Measurements from ENCODE around the gene THY1.
"Not testable (repeated sequence)": the region's sequence is repeated elsewhere in the genome, so short reads cannot be mapped to it uniquely, and the experiment has no call there.

The THY1 gene

GRCh38 chr11:119397740-119398139 lies 25.2 kb downstream of the THY1 start:
- Mint-ChIP-seq H3K4me1 (no peaks in the 10 kb centered on the region), H3K27me3 (peaks cover 26% of the 10 kb centered on the region), H3K27ac (no peak overlapping the region), H3K9me3 (peaks cover 34% of the 10 kb centered on the region), H3K4me3 (no peak overlapping the region), H3K36me3 (ENCODE audit: low read depth) (peaks cover 4% of the 10 kb centered on the region)
- no peak for DNase-seq
- no peak for ATAC-seq

- no peak for DNase-seq
- Mint-ChIP-seq H3K4me1 (no peaks in the 10 kb centered on the region), H3K27ac (no peak overlapping the region), H3K27me3 (peaks cover 26% of the 10 kb centered on the region), H3K4me3 (no peak overlapping the region), H3K9me3 (peaks cover 34% of the 10 kb centered on the region), H3K36me3 (ENCODE audit: low read depth) (peaks cover 4% of the 10 kb centered on the region)
- ATAC-seq, result no peak
These were observed 26.1 kb downstream of the THY1 start for GRCh38 chr11:119396835-119397234.

GRCh38 chr11:119391275-119391674 lies 31.7 kb downstream of the THY1 start:
- H3K4me1 Mint-ChIP-seq, result no peaks in the 10 kb centered on the region
- peaks cover 14% of the 10 kb centered on the region for H3K27me3 Mint-ChIP-seq
- ATAC-seq (no peak), DNase-seq (no peak)
- no peak overlapping the region for H3K4me3 Mint-ChIP-seq
- no peaks in the 10 kb centered on the region for H3K9me3 Mint-ChIP-seq
- H3K27ac Mint-ChIP-seq, result no peak overlapping the region
- no peaks in the 10 kb centered on the region for H3K36me3 Mint-ChIP-seq (ENCODE audit: low read depth)

DNA sequence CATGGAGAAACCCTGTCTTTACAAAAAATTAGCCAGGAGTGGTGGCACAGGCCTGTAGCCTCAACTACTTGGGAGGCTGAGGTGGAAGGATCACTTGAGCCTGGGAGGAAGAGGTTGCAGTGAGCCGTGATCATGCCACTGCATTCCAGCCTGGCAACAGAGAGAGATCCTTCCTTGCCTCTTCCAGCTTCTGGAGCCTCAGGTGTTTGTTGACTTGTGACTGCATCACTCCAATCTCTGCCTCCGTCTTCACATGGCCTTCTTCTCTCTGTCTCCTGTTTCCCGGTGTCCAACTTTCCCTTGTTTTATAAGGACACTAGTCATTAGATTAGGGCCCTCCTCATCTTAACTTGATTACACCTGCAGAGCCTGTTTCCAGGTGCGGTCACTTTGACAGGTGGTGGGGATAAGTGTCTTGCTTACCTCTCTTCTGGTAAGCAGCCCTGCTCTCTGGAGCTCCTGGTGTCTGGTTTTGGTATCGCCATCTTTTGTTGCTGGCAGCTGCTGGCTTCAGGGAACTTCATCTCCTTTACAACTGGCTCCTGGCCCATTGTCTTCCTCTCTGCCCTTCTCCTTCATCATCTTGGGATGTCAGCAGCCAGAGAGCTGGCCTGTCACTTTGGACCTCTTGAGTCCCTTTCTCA lies 33.2 kb downstream of the THY1 start:
- Mint-ChIP-seq H3K27me3 (peaks cover 9% of the 10 kb centered on the region), H3K27ac (no peak overlapping the region), H3K9me3 (no peaks in the 10 kb centered on the region), H3K4me3 (no peak overlapping the region), H3K36me3 (ENCODE audit: low read depth) (no peaks in the 10 kb centered on the region), H3K4me1 (no peaks in the 10 kb centered on the region)
- ATAC-seq (no peak), DNase-seq (no peak)

GRCh38 chr11:119388103-119388502 lies 34.9 kb downstream of the THY1 start:
- Mint-ChIP-seq H3K4me1 (no peaks in the 10 kb centered on the region), H3K4me3 (no peak overlapping the region), H3K36me3 (ENCODE audit: low read depth) (no peaks in the 10 kb centered on the region), H3K9me3 (no peaks in the 10 kb centered on the region), H3K27me3 (peaks cover 7% of the 10 kb centered on the region), H3K27ac (no peak overlapping the region)
- ATAC-seq, result no peak
- no peak for DNase-seq

DNA sequence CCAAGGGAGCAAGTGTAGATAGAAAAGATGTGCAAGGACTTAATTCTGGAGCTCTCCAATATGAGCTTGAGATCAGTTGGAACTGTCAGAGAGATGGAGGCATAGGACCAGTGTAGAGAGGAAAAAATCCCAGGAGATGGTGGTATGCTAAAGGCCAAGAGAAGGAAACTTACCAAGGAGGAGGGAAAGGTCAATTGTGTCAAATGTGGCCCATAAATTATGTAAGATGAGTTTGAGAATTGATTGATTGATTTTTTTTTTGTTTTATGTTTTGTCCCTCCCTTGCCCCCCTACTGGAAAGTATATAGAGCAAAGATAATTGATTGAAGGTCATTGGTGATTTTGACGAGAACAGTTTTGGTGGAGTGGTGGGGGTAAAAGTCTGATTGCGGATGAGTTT lies 38.6 kb downstream of the THY1 start:
- ATAC-seq, result no peak
- no peaks in the 10 kb centered on the region for H3K4me1 Mint-ChIP-seq
- DNase-seq, result no peak
- H3K9me3 Mint-ChIP-seq, result no peaks in the 10 kb centered on the region
- peaks cover 2% of the 10 kb centered on the region for H3K27me3 Mint-ChIP-seq
- H3K27ac Mint-ChIP-seq, result no peak overlapping the region
- H3K4me3 Mint-ChIP-seq, result no peak overlapping the region
- H3K36me3 Mint-ChIP-seq (ENCODE audit: low read depth), result no peaks in the 10 kb centered on the region

GRCh38 chr11:119382513-119382912 lies 40.5 kb downstream of the THY1 start:
- not testable (repeated sequence) for ATAC-seq; H3K9me3 Mint-ChIP-seq; H3K27ac Mint-ChIP-seq; H3K4me3 Mint-ChIP-seq; H3K36me3 Mint-ChIP-seq (ENCODE audit: low read depth); H3K4me1 Mint-ChIP-seq; H3K27me3 Mint-ChIP-seq; DNase-seq

- no peak overlapping the region for H3K27ac Mint-ChIP-seq
- peaks cover 2% of the 10 kb centered on the region for H3K27me3 Mint-ChIP-seq
- H3K4me1 Mint-ChIP-seq, result no peaks in the 10 kb centered on the region
- no peaks in the 10 kb centered on the region for H3K9me3 Mint-ChIP-seq
- no peak for ATAC-seq
- no peak overlapping the region for H3K4me3 Mint-ChIP-seq
- no peak for DNase-seq
- no peaks in the 10 kb centered on the region for H3K36me3 Mint-ChIP-seq (ENCODE audit: low read depth)
These were observed 40.9 kb downstream of the THY1 start for GRCh38 chr11:119382101-119382500.

DNA sequence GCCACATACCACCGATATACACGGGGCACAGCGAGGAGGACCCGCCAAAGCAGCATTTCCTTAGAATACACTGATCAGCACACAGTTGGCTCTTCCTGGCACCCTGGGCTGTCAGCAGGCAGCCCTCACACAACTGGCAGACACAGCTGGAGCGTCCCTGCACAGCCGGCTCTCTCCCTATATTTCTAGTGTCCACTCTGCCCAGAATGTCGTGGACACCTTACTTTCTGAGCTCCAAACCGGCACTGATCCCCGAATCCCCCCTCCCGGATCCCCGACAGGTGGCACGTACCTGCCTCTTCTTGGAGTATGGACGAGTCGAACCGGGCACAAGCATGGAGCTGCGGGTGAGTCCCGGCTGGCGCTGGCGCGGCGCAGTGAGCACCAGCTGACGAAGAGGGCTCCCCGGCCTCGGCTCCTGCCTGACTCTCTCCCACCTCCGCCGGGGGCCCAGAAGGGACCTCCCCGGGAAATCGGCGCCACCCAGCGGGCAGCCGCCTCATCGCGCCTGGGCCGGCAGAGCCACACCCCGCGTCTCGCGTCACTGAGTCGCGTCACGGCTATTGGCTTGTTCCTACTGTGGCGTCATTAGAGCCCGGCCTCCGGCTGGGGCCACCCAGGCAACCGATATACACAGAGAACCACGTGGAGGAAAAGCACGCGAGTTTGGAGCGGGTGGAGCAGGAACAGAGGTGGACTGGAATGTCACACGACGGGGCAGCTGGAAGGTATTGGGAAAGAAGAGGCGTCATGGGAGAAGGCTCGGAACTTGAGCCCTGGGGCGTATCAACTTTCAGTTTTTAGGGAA lies 41.6 kb downstream of the THY1 start, which contains the start of gene USP2:
USP2 (minus strand) TSS at position 510 of the 808 bp plus-strand sequence. CDS start 8,210 bp downstream, outside the sequence.
- no peaks in the 10 kb centered on the region for H3K4me1 Mint-ChIP-seq
- no peaks in the 10 kb centered on the region for H3K36me3 Mint-ChIP-seq (ENCODE audit: low read depth)
- peak; percentile 98 for ATAC-seq
- no peak within 1 kb of the TSS for H3K4me3 Mint-ChIP-seq
- DNase-seq, result peak; percentile 99
- peaks cover 2% of the 10 kb centered on the region for H3K27me3 Mint-ChIP-seq
- H3K27ac Mint-ChIP-seq, result no peak within 1 kb of the TSS
- H3K9me3 Mint-ChIP-seq, result no peaks in the 10 kb centered on the region

DNA sequence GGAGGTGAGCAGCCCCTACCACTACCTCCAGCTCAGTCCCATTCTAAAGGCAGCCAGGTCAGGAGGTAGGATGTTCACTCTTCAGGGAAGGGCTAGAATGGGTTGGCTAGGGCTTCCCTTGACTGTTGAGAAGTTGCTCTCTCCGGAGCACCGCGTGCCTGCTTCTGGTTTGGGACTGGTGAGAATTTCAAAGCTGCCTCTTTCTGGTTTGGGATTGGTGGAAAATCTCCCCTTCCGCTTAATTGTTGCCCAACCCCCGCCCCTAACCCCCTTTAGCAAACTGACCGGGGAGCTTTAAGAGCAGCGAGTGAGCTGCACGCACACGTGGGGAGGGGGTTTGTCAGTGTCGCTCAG lies 42.2 kb downstream of the THY1 start:
- no peak for ATAC-seq
- Mint-ChIP-seq H3K27me3 (peaks cover 3% of the 10 kb centered on the region), H3K9me3 (no peaks in the 10 kb centered on the region), H3K27ac (no peak overlapping the region), H3K36me3 (ENCODE audit: low read depth) (no peaks in the 10 kb centered on the region), H3K4me3 (no peak overlapping the region), H3K4me1 (no peaks in the 10 kb centered on the region)
- no peak for DNase-seq

DNA sequence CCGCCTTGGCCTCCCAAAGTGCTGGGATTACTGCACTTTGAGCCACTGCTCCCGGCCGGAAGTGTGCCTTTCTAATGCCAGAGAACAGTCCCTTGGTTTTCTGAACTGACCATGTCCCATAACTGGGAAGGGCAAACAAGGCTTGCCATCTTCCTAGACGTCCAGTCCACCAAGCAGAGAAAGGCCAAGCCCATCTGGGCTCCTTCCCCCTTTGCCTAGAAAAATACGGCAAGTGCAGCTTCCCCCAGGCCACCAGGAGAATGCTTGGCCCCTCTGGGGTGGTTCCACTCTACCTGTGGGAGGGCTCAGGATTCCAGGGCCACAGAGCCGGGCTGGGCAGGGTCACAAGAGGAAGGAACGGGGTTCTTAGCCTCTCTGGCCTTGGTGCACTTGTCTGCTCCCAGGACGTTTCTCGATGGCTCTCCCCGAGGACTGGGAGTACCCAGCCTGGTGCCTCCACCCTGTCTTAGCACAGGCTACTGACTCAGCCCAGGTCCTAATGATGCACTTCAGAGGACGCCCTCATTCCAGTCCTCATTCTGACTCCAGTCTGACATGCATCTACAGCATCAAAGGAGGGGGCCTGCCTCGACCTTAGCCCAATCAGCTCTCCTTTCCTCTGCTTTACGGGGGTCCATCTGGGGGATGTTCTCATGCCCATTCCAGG lies 42.7 kb downstream of the THY1 start:
- H3K9me3 Mint-ChIP-seq, result no peaks in the 10 kb centered on the region
- DNase-seq, result no peak
- ATAC-seq, result no peak
- no peak overlapping the region for H3K4me3 Mint-ChIP-seq
- H3K36me3 Mint-ChIP-seq (ENCODE audit: low read depth), result no peaks in the 10 kb centered on the region
- no peak overlapping the region for H3K27ac Mint-ChIP-seq
- H3K4me1 Mint-ChIP-seq, result no peaks in the 10 kb centered on the region
- H3K27me3 Mint-ChIP-seq, result peaks cover 3% of the 10 kb centered on the region

- Mint-ChIP-seq H3K36me3 (ENCODE audit: low read depth) (no peaks in the 10 kb centered on the region), H3K4me1 (peaks cover 1% of the 10 kb centered on the region), H3K27ac (no peak overlapping the region), H3K9me3 (no peaks in the 10 kb centered on the region), H3K27me3 (peaks cover 3% of the 10 kb centered on the region), H3K4me3 (no peak overlapping the region)
- no peak for ATAC-seq
- no peak for DNase-seq
These were observed 44.0 kb downstream of the THY1 start for GRCh38 chr11:119378851-119379465.

- no peak overlapping the region for H3K27ac Mint-ChIP-seq
- peaks cover 3% of the 10 kb centered on the region for H3K27me3 Mint-ChIP-seq
- no peak overlapping the region for H3K4me3 Mint-ChIP-seq
- DNase-seq, result no peak
- no peak for ATAC-seq
- peaks cover 5% of the 10 kb centered on the region for H3K4me1 Mint-ChIP-seq
- no peaks in the 10 kb centered on the region for H3K36me3 Mint-ChIP-seq (ENCODE audit: low read depth)
- no peaks in the 10 kb centered on the region for H3K9me3 Mint-ChIP-seq
These were observed 44.9 kb downstream of the THY1 start for GRCh38 chr11:119377961-119378667.
